Measurements from ENCODE around the gene IER2. TPM values are rescaled to one million over a fixed set of nuclear protein-coding genes. Genes with fewer than 3 reads are reported as not detected.

Gene IER2
- total RNA-seq, 4 donors from 2014 or later = 72.2 to 229 (median 85.6) TPM

- peak overlapping the region; percentile 94 to 99 (median 98) for H3K27ac ChIP-seq
- H3K27me3 ChIP-seq = no peaks in the 10 kb centered on the region
- peaks cover 0 to 28% (median 13%) of the 10 kb centered on the region in 4 donors for H3K4me1 ChIP-seq
- H3K36me3 ChIP-seq = no peaks in the 10 kb centered on the region
- H3K9me3 ChIP-seq = no peaks in the 10 kb centered on the region
- TF ChIP-seq POLR2A (IDR thresholded peaks at IDR 0.05) (peak; percentile 85 to 93), CTCF (IDR thresholded peaks at IDR 0.05) (no peak)
- peak overlapping the region; percentile 72 to 93 (median 88) for H3K4me3 ChIP-seq
- peak; percentile 85 to 96 (median 93) for DNase-seq
Observed at GRCh38 chr19:13154241-13154778, 4.1 kb downstream of the IER2 start.

- peak overlapping the region; percentile 94 to 99 (median 98) for H3K27ac ChIP-seq
- no peaks in the 10 kb centered on the region for H3K9me3 ChIP-seq
- peak overlapping the region; percentile 72 to 93 (median 88) for H3K4me3 ChIP-seq
- DNase-seq = peak; percentile 68 to 89 (median 88)
- peak in 1 of 2 donors; percentile 47 for TF ChIP-seq POLR2A (IDR thresholded peaks at IDR 0.05)
- peak in 3 of 6 experiments; percentile 9 to 11 (median 11) for TF ChIP-seq CTCF (IDR thresholded peaks at IDR 0.05)
- H3K4me1 ChIP-seq = peaks cover 0 to 26% (median 11%) of the 10 kb centered on the region in 4 donors
- no peaks in the 10 kb centered on the region for H3K27me3 ChIP-seq
- no peaks in the 10 kb centered on the region for H3K36me3 ChIP-seq
Observed at GRCh38 chr19:13154911-13155471, 4.8 kb downstream of the IER2 start.

- peak overlapping the region; percentile 72 to 93 (median 88) for H3K4me3 ChIP-seq
- no peaks in the 10 kb centered on the region for H3K36me3 ChIP-seq
- peak overlapping the region; percentile 94 to 99 (median 98) for H3K27ac ChIP-seq
- TF ChIP-seq POLR2A (IDR thresholded peaks at IDR 0.05) (peak in 1 of 2 donors; percentile 6), CTCF (IDR thresholded peaks at IDR 0.05) (no peak)
- DNase-seq = peak; percentile 85 to 92 (median 88)
- H3K27me3 ChIP-seq = no peaks in the 10 kb centered on the region
- H3K9me3 ChIP-seq = no peaks in the 10 kb centered on the region
- H3K4me1 ChIP-seq = peaks cover under 1 to 26% (median 11%) of the 10 kb centered on the region in 4 donors
Observed at GRCh38 chr19:13155472-13156359, 5.5 kb downstream of the IER2 start.

- no peaks in the 10 kb centered on the region for H3K27me3 ChIP-seq
- no peak for DNase-seq
- no peak for TF ChIP-seq CTCF (IDR thresholded peaks at IDR 0.05)
- no peak for TF ChIP-seq POLR2A (IDR thresholded peaks at IDR 0.05)
- H3K4me1 ChIP-seq = peaks cover 13 to 54% (median 37%) of the 10 kb centered on the region in 4 donors
- H3K27ac ChIP-seq = no peak overlapping the region
- no peaks in the 10 kb centered on the region for H3K36me3 ChIP-seq
- H3K4me3 ChIP-seq = no peak overlapping the region
- H3K9me3 ChIP-seq = no peaks in the 10 kb centered on the region
Observed at GRCh38 chr19:13159713-13160112, 9.5 kb downstream of the IER2 start.

- TF ChIP-seq CTCF (IDR thresholded peaks at IDR 0.05) (no peak), POLR2A (IDR thresholded peaks at IDR 0.05) (peak in 1 of 2 donors; percentile 49)
- H3K36me3 ChIP-seq = no peaks in the 10 kb centered on the region
- peak overlapping the region in 3 of 4 donors; percentile 40 to 94 (median 88) for H3K27ac ChIP-seq
- no peaks in the 10 kb centered on the region for H3K9me3 ChIP-seq
- peaks cover 17 to 54% (median 42%) of the 10 kb centered on the region in 4 donors for H3K4me1 ChIP-seq
- H3K27me3 ChIP-seq = no peaks in the 10 kb centered on the region
- DNase-seq = peak in 1 of 3 donors; percentile 82
- H3K4me3 ChIP-seq = no peak overlapping the region
Observed at GRCh38 chr19:13160557-13160956, 10.3 kb downstream of the IER2 start.
